NCI-H2171 treated with DMSO at 0.1 percent for 48 hours (cell line): ENCODE results near the gene FOXP1.
A peak's percentile ranks its signal among the peaks of the same experiment; 100 is the strongest.

Source experiments
- DNase-seq: peaks from one replicate; lab custom pipeline; 2025; lab: John Stamatoyannopoulos, UW

FOXP1 gene

GRCh38 chr3:70972855-70973254, 610.7 kb downstream of the FOXP1 start:
- DNase-seq = no peak

GRCh38 chr3:70970952-70971351, 612.6 kb downstream of the FOXP1 start:
- DNase-seq = no peak

GRCh38 chr3:70970171-70970570, 613.4 kb downstream of the FOXP1 start:
- DNase-seq = no peak

GRCh38 chr3:70963431-70964275, 619.9 kb downstream of the FOXP1 start:
- DNase-seq = no peak

DNA sequence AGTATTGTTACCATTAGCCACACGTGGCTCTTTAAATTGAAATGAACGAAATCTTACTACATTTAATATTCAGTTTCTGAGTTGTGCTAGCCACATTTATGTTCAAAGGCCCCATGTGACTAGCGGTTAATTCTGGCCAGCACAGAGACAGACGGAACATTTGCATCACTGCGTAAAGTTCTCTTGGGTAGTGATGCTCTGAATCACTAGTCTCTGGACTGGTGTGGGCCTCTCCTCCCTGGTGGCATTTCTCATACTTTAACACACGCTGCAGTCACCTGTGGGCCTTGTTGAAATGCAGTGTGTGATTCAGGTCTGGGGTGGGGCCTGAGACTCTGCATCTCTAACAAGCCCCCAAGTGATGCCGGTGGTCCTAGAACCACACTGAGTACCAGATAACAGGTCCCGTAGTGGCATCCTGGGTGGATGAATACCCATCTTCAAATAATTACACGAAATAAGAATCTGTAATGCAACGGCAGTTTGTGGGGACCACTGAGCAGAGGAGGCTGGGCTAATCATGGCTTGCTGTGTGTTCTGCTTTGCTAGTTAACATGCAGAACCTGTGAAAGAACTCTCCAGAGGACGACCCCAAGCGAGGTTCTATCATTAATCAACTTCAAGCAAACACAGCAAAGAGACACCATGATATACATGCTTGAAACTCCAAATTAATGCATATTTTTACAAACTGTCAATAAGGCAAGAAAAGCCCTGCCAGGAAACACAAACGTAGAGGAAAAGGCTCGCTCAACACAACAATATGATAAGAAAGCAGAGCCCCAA, 623.8 kb downstream of the FOXP1 start:
- no peak for DNase-seq

DNA sequence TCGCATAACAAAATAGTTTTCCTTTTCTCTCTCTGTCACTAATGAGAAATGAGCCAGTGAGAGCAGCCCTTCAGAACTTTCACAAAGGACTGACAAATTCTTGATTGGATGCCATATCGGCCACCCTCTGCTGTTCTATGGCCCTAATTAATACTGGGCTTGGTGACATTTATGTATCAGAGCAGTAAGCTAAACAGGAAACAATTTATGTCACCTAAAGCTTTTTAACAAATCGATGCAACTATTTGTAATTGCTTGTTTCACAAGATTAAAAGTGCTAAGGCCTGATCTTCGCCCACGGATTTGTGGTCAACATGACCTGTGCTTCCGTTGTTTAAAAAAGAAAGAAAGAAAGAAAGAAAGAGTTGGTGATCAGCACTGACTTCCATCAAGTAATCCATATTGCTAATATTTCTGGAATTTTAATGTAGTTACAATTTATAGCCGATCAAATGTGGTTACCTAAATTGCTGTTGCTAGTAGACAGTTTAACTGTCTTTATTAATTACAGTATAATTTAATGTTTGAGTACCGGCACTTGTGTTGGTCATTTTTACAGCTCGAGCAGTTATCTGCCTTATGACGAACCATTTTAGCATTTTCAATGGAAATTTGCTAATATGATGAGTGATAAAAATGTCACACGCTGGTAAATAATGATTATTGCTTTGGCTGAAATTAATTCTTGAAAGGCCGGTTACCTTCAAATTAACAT, 631.3 kb downstream of the FOXP1 start:
- DNase-seq = no peak

DNA sequence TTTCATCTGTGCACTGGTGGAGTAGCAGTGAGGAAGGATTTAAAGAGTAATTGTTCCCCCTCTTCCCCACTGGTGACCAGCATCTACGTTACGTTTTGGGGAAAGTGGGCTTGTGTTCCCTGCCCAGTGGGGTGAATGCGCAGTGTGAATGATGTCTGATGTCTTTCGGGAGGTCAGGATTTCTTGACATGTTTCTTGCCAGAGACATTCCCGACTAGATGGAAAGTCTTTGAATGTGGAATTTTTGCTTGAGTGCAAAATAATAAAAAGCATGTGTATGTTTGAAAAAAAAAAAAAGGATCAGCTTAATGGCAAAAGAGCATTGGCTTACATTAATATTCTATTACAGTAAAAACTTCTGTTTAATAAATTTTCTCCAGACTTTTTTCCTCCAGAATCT, 632.2 kb downstream of the FOXP1 start:
- no peak for DNase-seq

DNA sequence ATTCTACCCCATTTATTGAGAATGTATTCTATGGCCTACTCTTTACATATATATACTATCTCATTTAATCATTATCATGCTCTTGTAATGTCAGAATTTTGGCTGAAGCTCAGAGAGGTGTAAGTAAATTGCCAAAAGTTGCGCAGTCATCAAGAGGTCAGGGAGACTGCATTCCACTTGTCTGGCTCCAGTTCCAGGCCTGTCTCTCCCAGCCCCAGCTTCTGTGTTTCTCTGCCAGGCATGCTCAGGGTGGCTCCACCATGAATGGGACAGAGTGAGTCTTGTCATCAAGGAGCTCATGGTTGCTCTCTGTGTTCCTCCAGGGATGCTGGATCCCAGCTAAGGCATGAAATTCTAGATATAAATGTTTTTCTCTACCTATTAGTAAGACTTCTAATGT, 635.9 kb downstream of the FOXP1 start:
- no peak for DNase-seq

DNA sequence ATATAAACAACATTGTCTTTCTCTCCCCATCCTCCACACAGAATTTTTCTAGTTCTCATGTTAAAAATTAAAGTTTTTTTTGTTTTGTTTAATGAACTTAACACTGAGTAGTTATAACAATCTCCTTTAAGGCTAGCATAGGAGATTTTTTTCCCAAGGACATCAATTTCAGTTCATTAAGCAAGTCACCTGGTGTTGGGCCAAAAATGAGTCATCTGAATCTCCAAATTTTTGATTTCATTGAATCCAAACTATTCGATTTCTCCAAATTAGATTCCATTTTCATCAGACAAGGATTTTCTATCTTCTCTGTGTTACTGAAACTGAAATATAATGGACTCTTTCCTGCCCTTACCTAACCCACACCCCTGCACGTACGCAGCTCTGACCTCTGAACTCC, 639.6 kb downstream of the FOXP1 start:
- DNase-seq = no peak

DNA sequence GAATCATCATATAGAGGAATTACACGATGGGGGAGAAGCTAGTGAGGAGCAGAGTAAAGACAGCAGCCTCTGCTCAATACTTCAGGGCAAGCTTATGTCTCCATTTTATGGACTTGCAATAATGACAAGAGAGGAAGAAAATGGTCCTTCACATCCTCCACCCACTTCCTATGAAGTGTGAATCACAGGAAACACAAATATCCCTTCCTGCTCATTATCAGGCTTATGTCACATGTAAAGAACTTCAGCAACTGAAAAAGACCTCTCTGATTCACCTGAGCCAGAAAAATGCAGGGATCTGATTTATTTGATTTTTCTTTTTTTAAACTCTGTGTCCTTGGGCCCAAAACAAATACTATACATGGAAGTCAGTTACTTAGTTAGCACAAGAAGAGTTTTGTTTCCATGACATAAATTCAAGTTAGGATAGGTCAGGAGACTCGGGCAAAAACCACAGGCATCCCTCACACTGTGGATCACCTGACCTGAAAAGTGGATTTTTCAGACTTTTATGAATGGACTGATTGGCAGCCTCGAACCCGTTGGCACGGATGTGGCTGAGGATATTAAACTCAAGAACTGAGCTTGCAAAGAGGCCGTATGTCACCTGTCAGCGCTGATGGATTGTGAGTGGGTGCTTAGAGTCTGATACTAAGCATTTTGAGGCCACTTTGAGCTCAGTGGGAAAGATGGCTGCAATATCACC, 650.3 kb downstream of the FOXP1 start:
- DNase-seq = no peak

- no peak for DNase-seq
These were observed 653.5 kb downstream of the FOXP1 start for GRCh38 chr3:70930066-70930465.

DNA sequence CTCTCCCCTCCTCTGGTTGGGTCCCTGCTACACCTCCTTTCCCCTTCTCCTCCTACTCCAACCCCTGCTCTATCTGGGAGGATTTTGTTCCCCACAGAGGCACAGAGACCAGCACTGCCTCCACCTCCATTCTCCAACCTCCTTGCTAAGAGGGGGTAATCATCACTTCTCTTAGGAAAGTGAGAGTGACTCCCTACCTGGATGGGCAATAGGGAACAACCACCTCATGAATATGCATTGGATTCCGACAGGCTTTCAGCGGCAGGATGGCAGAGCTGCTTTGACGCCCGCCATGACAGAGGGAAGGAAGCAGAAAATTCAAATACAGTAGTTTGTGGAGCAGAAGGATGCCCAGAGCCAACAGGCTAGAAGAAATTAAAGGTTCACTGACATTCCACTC, 656.3 kb downstream of the FOXP1 start:
- DNase-seq = no peak

DNA sequence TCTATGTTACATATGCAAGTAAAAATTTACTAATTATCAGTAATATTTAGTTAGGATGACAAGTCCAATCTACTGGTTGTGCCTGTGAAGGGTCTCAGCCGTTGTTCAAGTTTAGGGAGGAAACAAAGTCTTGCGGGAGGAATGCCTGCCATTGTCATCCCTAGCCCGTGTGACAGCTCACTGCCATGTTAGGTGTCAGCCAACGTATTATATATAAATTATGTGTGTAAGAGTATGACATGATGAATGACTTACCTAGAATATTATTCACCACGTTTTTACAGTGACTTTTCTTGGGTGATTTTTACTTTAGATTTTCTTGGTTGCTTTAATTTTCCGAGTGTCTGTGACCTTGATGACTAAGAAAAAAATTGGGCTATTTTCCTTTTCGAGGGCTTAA, 656.7 kb downstream of the FOXP1 start:
- DNase-seq = no peak

- no peak for DNase-seq
These were observed 663.9 kb downstream of the FOXP1 start for GRCh38 chr3:70919661-70920060.

GRCh38 chr3:70919091-70919490, 664.4 kb downstream of the FOXP1 start:
- DNase-seq = no peak

DNA sequence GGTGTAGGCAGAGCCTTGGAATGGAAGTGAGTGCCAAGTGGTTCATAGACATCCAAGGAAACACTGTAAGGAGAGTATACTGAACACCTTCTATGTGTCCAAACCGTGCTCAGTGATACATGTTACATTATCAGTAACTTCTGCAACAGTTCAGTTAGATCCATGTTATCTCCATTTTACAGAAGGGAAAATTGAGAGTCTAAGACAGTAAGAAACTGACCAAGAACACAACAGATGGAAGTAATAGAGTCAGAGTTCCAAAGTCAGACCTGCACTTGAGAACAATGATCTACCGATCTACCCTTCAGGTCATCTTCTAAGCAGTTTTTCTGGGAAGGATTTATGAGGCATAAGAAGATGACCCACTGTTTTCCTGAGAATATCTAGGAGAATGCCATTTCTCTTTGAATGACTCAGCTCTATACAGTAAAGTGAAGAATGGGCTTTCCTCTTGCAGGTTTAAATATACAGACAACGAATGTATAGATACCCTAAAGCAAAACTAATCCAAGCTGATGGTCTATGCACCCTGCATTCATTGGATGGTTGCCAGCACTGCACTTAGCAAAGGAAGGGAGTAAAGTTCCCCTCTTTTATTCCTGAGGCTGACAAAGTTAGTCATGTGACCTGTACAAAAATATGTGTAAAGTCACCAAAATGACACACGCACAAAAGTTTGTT, 667.0 kb downstream of the FOXP1 start:
- peak; percentile 6 for DNase-seq

GRCh38 chr3:70914862-70915261, 668.7 kb downstream of the FOXP1 start:
- DNase-seq = no peak

GRCh38 chr3:70911719-70912118, 671.8 kb downstream of the FOXP1 start:
- DNase-seq = no peak

DNA sequence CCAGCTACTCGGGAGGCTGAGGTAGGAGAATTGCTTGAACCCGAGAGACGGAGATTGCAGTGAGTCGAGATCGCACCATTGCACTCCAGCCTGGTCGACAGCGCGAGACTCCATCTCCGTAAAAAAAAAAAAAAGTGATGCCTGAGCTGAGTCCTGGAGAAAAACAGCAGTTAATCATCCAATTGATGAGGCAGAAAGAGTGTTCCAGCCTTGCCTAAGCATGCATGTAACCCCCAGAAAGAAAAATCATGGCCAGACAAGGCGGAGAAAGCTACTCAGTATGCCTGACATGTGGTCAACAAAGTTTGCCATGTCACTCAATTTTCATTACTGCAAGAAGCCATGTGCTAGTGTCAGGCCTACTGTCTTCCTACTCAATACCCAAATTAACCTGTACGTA, 678.0 kb downstream of the FOXP1 start:
- no peak for DNase-seq
